HG02678 (cell line): ENCODE measurements around the gene RSPO4.

Experiments
- ATAC-seq: cut with Tn5 transposase; IDR thresholded peaks from one replicate; pipeline ENCODE4 v1.9.1; 2021; ENCODE audit warnings: mild to moderate bottlenecking, moderate library complexity; ENCODE audit not compliant: unreplicated experiment

RSPO4 gene

DNA sequence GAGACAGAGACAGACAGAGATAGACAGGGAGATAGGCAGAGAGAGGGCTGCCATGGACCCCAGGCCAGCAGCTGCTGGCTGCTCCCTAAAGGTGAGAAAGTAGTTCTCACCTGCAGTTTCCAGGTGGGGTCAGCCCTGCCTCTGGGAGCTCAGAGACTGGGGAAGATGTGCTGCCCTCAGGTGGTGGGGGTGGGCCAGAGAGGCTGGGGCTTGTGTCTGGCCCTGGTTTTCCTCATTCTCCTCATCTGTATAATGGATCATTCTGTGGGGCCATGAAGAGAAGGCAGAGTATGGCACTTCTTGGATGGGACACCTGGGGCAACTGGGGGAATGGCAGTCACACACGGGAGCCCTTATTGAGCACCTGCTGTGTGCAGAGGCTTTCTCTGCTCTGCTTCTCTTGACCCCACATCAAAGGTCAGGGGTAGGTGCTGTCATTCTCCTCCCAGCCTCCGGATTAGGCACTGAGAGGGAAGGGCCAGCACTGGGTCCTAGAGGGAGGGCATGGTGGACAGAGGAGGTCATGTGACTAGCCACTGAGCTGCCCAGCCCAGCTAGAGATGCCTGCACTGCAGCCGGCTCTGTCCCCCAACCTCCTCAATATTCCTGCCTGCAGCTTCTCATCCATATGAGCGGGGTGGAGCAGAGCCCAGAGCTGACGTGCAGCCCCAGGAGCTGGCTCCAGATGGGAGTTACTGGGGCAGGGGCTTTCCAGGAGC, 90.1 kb downstream of the RSPO4 start:
- ATAC-seq = no peak

DNA sequence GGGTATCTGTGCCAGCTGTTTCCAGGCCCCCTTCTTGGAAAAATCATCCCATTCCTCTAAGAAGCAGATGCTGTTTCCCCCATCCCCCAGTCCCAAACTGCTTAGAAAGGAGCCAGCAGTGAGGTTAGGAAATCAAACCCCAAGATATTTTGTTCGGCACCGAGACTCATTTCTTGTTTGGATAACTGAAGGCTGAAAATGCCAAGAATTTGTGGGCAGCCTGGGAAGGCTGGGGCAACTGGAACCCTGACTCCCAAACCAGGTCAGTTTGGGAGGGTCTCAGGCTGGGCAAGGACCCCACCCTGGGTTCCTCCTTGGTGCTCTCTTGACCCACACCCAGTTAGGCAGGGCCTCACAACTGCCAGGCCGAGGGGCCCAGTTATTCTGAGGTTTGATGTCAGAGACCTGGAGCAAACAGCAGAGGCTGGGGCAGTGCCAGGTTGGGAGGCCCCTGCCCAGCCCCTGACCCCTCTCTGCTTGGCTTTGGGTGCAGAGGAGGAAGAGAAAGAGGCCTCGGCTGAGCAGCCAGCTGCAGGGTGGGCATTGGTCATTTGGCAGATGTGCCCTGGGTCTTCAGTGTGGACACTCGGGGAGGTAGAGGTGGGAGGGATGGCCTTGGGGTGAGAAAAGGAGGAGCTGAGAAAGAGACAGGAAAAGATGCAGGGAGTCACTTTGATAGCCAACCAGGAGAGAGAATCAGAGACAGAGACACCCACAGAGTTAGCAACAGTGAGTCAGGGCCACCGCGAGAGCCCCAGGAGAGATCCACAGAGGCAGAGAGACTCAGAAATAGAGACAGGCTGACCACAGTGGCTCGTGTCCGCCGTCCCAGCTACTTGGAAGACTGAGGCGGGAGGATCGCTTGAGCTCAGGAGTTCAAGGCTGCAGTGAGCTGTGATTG, 91.0 kb downstream of the RSPO4 start:
- ATAC-seq = no peak

DNA sequence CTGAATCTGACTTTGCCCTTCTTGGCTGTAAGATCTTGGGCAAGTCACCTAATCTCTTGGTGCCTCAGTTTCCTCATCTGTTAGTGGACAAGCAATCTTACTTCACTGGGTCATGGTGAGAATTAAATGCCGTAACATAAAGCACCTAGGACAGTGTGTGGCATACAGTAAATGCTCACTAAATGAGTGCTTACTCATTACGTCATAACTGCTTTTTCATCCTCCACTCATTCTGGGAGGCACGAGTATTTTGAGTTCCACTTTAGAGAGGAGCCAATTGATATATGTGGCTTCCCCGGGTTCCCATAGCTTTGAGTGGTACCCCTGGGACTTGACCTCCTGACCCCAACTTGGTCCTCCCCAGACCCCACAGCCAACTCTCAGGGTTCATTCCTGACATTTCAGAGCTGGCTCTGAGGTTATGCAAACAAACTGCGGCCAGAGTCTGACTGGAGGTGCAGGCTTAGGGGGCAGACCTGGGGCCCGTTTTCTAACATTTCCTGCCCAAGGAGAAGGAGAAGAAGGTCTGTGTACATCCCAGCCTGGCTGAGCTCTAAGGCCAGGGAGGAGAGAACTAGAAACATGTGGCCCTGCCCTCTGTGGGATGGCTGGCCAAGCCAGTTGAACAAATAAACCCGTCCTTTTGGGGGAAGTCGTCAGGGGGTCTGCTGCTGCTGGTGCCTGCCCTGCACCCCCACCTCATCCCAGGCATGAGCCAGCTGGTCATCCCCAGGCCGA, 91.8 kb downstream of the RSPO4 start:
- no peak for ATAC-seq

DNA sequence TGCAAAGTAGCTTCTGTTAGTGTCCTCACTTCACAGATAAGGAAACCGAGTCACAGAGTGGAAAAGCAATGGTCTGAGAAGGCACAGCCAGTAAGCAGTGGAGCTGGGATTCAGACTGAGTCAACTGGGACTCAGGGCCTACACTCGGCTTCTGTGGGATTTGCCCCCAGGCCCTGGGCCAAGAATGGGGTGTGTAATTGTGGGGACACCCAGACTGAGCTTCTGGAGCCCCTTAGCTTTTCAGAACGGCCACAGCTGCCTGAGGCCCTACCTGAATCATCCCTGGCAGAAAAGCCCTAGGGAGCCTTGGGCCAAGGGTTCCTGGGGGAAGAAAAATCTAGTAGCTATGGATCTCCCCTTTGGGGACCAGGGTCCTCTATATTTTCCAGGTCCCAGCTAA, 92.5 kb downstream of the RSPO4 start:
- no peak for ATAC-seq
